HepG2 (cell line): ENCODE data around the gene AKAIN1. TPM values are rescaled to one million over a fixed set of nuclear protein-coding genes. Genes with fewer than 3 reads are reported as not detected.

ENCODE experiments used
- CHD4 ChIP-seq: fragments of 200-600 bp; sonication (generic); IDR thresholded peaks from 2 replicates; pipeline ENCODE4 v1.7.0; 2017; ENCODE audit warnings: mild to moderate bottlenecking, low read length, borderline replicate concordance
- DPF2 ChIP-seq: sonication (generic); formaldehyde crosslinking; IDR thresholded peaks from 2 replicates; pipeline ENCODE4 v1.4.0; 2020; ENCODE audit warnings: mild to moderate bottlenecking, low read depth, missing genetic modification reagents, borderline replicate concordance
- FOXJ3 ChIP-seq: sonication (generic); formaldehyde crosslinking; IDR thresholded peaks from 2 replicates; pipeline ENCODE4 v1.4.0; 2020; ENCODE audit warnings: missing genetic modification reagents, mild to moderate bottlenecking, borderline replicate concordance
- KLF11 ChIP-seq: IDR thresholded peaks from 2 replicates; pipeline ENCODE4 v1.6.1; 2016; ENCODE audit warnings: missing compliant biosample characterization
- RAD51 ChIP-seq: fragments of 450-650 bp; IDR thresholded peaks from 2 replicates; pipeline ENCODE4 v1.6.1; 2016; ENCODE audit warnings: borderline replicate concordance
- ZNF546 ChIP-seq: sonication (generic); formaldehyde crosslinking; conservative IDR thresholded peaks from 2 replicates; pipeline ENCODE4 v1.8.1; 2023; ENCODE audit warnings: mild to moderate bottlenecking, missing genetic modification reagents
- ZNF549 ChIP-seq: sonication (generic); formaldehyde crosslinking; IDR thresholded peaks from 2 replicates; pipeline ENCODE4 v1.5.0; 2020; ENCODE audit warnings: missing genetic modification reagents
- ZNF607 ChIP-seq: sonication (generic); formaldehyde crosslinking; IDR thresholded peaks from 2 replicates; pipeline ENCODE4 v1.5.1; 2020; ENCODE audit warnings: missing genetic modification reagents, mild to moderate bottlenecking, borderline replicate concordance
- ZNF784 ChIP-seq: sonication (generic); formaldehyde crosslinking; IDR thresholded peaks from 2 replicates; pipeline ENCODE4 v1.5.1; 2020; ENCODE audit warnings: missing genetic modification reagents, mild to moderate bottlenecking, borderline replicate concordance
- polyA plus RNA-seq, 8 experiments: library from polyadenylated mRNA; depleted of rRNA in 3 of 8; stranded (reverse) in 7 of 8; unstranded in 1 of 8; fragments of >200 nt; fragmentation: Illumina TruSeq in 4 of 8; extraction: Trizol in 4 of 8; gene quantifications; 2 replicates each; pipeline versions ENCODE4 v1.2.1 to v1.2.3, GENCODE V29; 2011 to 2016; ENCODE audit warnings: low read depth in 4 of 8, missing spikeins in 1 of 8, mixed read lengths in 1 of 8; ENCODE audit not compliant: insufficient read depth in 1 of 8
- total RNA-seq, 5 experiments: library from RNA; depleted of rRNA; stranded (reverse); fragments of >200 nt; fragmentation: Illumina TruSeq; extraction: Trizol; gene quantifications; 2 replicates each; pipeline ENCODE4 v1.2.3, GENCODE V29; 2016; ENCODE audit warnings: low read depth in 1 of 5
- TF ChIP-seq, protein P1 (sequence below): sonication (generic); formaldehyde crosslinking; IDR thresholded peaks from 2 replicates; pipeline ENCODE4 v1.4.0; 2020; ENCODE audit warnings: missing genetic modification reagents
- TF ChIP-seq, protein P2 (sequence below): sonication (generic); formaldehyde crosslinking; IDR thresholded peaks from 2 replicates; pipeline ENCODE4 v1.5.0; 2020; ENCODE audit warnings: missing genetic modification reagents
- TF ChIP-seq, protein P3 (sequence below): IDR thresholded peaks from 2 replicates; pipeline ENCODE4 v1.6.1; 2016; ENCODE audit warnings: low read depth
- TF ChIP-seq, protein P4 (sequence below): sonication (generic); formaldehyde crosslinking; IDR thresholded peaks from 2 replicates; pipeline ENCODE4 v1.8.0; 2022; ENCODE audit warnings: mild to moderate bottlenecking, missing genetic modification reagents

The AKAIN1 gene
- total and polyA plus RNA-seq, 2 of the 13 experiments (the other 11 are each of a cell fraction or from before 2014, with no cell fraction given), result not detected

- TF ChIP-seq, protein P1, sequence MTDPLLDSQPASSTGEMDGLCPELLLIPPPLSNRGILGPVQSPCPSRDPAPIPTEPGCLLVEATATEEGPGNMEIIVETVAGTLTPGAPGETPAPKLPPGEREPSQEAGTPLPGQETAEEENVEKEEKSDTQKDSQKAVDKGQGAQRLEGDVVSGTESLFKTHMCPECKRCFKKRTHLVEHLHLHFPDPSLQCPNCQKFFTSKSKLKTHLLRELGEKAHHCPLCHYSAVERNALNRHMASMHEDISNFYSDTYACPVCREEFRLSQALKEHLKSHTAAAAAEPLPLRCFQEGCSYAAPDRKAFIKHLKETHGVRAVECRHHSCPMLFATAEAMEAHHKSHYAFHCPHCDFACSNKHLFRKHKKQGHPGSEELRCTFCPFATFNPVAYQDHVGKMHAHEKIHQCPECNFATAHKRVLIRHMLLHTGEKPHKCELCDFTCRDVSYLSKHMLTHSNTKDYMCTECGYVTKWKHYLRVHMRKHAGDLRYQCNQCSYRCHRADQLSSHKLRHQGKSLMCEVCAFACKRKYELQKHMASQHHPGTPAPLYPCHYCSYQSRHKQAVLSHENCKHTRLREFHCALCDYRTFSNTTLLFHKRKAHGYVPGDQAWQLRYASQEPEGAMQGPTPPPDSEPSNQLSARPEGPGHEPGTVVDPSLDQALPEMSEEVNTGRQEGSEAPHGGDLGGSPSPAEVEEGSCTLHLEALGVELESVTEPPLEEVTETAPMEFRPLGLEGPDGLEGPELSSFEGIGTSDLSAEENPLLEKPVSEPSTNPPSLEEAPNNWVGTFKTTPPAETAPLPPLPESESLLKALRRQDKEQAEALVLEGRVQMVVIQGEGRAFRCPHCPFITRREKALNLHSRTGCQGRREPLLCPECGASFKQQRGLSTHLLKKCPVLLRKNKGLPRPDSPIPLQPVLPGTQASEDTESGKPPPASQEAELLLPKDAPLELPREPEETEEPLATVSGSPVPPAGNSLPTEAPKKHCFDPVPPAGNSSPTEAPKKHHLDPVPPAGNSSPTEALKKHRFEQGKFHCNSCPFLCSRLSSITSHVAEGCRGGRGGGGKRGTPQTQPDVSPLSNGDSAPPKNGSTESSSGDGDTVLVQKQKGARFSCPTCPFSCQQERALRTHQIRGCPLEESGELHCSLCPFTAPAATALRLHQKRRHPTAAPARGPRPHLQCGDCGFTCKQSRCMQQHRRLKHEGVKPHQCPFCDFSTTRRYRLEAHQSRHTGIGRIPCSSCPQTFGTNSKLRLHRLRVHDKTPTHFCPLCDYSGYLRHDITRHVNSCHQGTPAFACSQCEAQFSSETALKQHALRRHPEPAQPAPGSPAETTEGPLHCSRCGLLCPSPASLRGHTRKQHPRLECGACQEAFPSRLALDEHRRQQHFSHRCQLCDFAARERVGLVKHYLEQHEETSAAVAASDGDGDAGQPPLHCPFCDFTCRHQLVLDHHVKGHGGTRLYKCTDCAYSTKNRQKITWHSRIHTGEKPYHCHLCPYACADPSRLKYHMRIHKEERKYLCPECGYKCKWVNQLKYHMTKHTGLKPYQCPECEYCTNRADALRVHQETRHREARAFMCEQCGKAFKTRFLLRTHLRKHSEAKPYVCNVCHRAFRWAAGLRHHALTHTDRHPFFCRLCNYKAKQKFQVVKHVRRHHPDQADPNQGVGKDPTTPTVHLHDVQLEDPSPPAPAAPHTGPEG, result no peak; the same call in 1 of the 2 replicates
- TF ChIP-seq RAD51 (no peak), CHD4 (no peak), ZNF546 (CRISPR knock-in tag) (0 out of 2 replicates have a peak, but pooled peaks have one; percentile 48), ZNF784 (CRISPR knock-in tag) (no peak), ZNF607 (no peak), FOXJ3 (CRISPR knock-in tag) (no peak), ZNF549 (no peak), KLF11 (CRISPR knock-in tag) (no peak; the same call in 1 of the 2 replicates), DPF2 (CRISPR knock-in tag) (no peak)
- TF ChIP-seq, protein P2, sequence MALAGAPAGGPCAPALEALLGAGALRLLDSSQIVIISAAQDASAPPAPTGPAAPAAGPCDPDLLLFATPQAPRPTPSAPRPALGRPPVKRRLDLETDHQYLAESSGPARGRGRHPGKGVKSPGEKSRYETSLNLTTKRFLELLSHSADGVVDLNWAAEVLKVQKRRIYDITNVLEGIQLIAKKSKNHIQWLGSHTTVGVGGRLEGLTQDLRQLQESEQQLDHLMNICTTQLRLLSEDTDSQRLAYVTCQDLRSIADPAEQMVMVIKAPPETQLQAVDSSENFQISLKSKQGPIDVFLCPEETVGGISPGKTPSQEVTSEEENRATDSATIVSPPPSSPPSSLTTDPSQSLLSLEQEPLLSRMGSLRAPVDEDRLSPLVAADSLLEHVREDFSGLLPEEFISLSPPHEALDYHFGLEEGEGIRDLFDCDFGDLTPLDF, result peak; percentile 39; the same call in 1 of the 2 replicates
- TF ChIP-seq, protein P3, sequence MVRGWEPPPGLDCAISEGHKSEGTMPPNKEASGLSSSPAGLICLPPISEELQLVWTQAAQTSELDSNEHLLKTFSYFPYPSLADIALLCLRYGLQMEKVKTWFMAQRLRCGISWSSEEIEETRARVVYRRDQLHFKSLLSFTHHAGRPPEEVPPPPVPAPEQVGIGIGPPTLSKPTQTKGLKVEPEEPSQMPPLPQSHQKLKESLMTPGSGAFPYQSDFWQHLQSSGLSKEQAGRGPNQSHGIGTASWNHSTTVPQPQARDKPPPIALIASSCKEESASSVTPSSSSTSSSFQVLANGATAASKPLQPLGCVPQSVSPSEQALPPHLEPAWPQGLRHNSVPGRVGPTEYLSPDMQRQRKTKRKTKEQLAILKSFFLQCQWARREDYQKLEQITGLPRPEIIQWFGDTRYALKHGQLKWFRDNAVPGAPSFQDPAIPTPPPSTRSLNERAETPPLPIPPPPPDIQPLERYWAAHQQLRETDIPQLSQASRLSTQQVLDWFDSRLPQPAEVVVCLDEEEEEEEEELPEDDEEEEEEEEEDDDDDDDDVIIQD (CRISPR knock-in tag), result no peak
- TF ChIP-seq, protein P4, sequence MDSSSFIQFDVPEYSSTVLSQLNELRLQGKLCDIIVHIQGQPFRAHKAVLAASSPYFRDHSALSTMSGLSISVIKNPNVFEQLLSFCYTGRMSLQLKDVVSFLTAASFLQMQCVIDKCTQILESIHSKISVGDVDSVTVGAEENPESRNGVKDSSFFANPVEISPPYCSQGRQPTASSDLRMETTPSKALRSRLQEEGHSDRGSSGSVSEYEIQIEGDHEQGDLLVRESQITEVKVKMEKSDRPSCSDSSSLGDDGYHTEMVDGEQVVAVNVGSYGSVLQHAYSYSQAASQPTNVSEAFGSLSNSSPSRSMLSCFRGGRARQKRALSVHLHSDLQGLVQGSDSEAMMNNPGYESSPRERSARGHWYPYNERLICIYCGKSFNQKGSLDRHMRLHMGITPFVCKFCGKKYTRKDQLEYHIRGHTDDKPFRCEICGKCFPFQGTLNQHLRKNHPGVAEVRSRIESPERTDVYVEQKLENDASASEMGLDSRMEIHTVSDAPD (CRISPR knock-in tag), result no peak
These were observed 41.4 kb upstream of the AKAIN1 start (continued) for GRCh38 chr18:5238371-5238976.
